Ectodermal cell (in vitro differentiated cells): ENCODE data around the gene ZDHHC24.

Source experiments
- H3K27ac ChIP-seq: 2 replicates; pipeline ENCODE4 v1.7.0; 2013; ENCODE audit warnings: mild to moderate bottlenecking, low read depth, low read length; ENCODE audit not compliant: insufficient read depth, poor library complexity, severe bottlenecking
- H3K27me3 ChIP-seq: 2 replicates; pipeline ENCODE4 v1.7.0; 2013; ENCODE audit warnings: mild to moderate bottlenecking, low read length; ENCODE audit not compliant: insufficient read depth, control insufficient read depth, poor library complexity, severe bottlenecking
- H3K36me3 ChIP-seq: one replicate; pipeline ENCODE4 v1.7.0; 2013; ENCODE audit warnings: low read length; ENCODE audit not compliant: control insufficient read depth, insufficient read depth
- H3K4me1 ChIP-seq: one replicate; pipeline ENCODE4 v1.7.0; 2013; ENCODE audit warnings: low read length; ENCODE audit not compliant: control insufficient read depth, insufficient read depth
- H3K4me3 ChIP-seq: 2 replicates; pipeline ENCODE4 v1.7.0; 2013; ENCODE audit warnings: low read depth, low read length, control low read depth; ENCODE audit not compliant: insufficient read depth
- H3K9me3 ChIP-seq: 2 replicates; pipeline ENCODE4 v1.7.0; 2013; ENCODE audit warnings: mild to moderate bottlenecking, low read length, moderate library complexity; ENCODE audit not compliant: control insufficient read depth
- WGBS, 2 experiments: methylation state at CpG; one replicate each; pipeline ENCODE4 v1.1.7; 2013; ENCODE audit warnings: missing lambda C conversion rate in 2 of 2; 5-methylcytosine and 5-hydroxymethylcytosine counted together

Gene ZDHHC24

DNA sequence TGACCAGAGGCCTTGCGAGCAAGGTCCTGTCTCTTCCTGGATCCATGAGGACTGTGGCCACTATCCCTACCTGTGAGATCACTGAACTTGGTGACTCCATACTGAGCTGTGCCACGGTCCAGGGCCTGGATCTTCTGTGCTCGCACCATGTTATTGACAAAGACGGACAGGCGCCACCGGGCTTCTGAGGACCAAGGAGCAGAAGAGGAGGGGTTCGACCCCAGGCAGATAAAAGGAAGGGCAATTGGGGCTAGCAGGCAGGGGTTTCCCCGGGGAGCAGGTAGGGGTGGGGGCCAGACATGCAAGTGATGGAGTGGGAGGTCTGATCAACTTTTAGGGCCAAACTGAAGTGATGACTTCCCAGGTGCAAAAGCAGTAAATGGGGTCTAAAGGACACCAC is 20.4 kb upstream of the ZDHHC24 start:
- H3K27ac ChIP-seq, result no peak overlapping the region
- H3K36me3 ChIP-seq, result no peaks in the 10 kb centered on the region
- 94 to 97% methylated on average over 8 of the region's 8 CpGs for WGBS, 2 experiments
- H3K9me3 ChIP-seq, result no peaks in the 10 kb centered on the region
- H3K4me1 ChIP-seq, result no peaks in the 10 kb centered on the region
- H3K27me3 ChIP-seq, result peaks cover 6% of the 10 kb centered on the region
- no peak overlapping the region for H3K4me3 ChIP-seq

DNA sequence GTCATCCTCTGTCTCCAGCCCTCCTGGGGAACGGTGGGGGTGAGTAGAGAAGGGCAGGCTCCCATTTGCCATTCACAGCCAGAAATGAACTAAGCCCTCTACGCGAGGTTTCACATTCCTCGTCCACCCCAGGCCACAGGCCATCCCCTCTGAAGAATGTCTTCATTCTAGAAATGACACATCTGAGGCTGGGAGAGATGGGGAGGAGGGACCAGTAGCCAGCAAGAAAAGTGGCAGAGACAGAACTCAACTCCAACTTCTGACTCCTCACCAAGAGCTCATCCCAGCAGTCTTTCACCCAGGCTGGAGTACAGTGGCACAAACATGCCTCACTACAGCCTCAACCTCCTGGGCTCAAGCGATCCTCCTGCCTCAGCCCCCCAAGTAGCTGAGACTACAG is 19.1 kb upstream of the ZDHHC24 start:
- WGBS, 2 experiments, result 91 to 92% methylated on average over 5 of the region's 5 CpGs
- H3K36me3 ChIP-seq, result peaks cover 7% of the 10 kb centered on the region
- H3K4me1 ChIP-seq, result no peaks in the 10 kb centered on the region
- no peak overlapping the region for H3K27ac ChIP-seq
- H3K9me3 ChIP-seq, result no peaks in the 10 kb centered on the region
- peaks cover 6% of the 10 kb centered on the region for H3K27me3 ChIP-seq
- H3K4me3 ChIP-seq, result no peak overlapping the region

- Histone ChIP-seq H3K27me3 (peaks cover 6% of the 10 kb centered on the region), H3K4me1 (no peaks in the 10 kb centered on the region), H3K27ac (no peak overlapping the region), H3K4me3 (no peak overlapping the region), H3K9me3 (no peaks in the 10 kb centered on the region), H3K36me3 (peaks cover 7% of the 10 kb centered on the region)
- WGBS, 2 experiments, result 94% methylated on average over 14 of the region's 14 CpGs
Measured at GRCh38 chr11:66564538-66564937, 18.7 kb upstream of the ZDHHC24 start.

DNA sequence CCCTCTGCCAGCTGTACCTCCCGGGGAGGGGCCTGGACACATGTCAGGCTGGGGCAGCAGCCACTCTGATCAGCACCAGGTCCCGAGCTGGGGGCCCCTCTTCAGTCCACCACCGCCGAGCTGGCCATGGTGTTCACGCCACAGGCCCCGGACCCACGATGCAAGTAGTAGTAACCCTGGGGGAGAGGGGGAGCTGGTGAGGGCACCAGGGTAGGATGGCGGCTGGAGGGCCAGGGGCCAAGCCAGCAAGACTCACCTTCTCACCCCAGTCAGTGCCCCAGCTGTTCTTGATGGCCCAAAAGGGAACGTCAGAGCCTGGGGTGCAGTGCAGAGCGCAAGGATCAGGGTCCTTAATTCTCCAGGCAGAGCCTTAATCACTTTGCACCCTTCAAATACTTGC is 18.0 kb upstream of the ZDHHC24 start:
- H3K27ac ChIP-seq, result no peak overlapping the region
- no peaks in the 10 kb centered on the region for H3K9me3 ChIP-seq
- WGBS, 2 experiments, result 94 to 96% methylated on average over 10 of the region's 10 CpGs
- peaks cover 6% of the 10 kb centered on the region for H3K27me3 ChIP-seq
- H3K4me1 ChIP-seq, result no peaks in the 10 kb centered on the region
- H3K36me3 ChIP-seq, result peaks cover 8% of the 10 kb centered on the region
- no peak overlapping the region for H3K4me3 ChIP-seq

GRCh38 chr11:66562907-66563583 is 17.2 kb upstream of the ZDHHC24 start:
- Histone ChIP-seq H3K36me3 (peaks cover 14% of the 10 kb centered on the region), H3K4me1 (no peaks in the 10 kb centered on the region), H3K27ac (no peak overlapping the region), H3K9me3 (no peaks in the 10 kb centered on the region), H3K4me3 (no peak overlapping the region), H3K27me3 (peaks cover 6% of the 10 kb centered on the region)
- WGBS, 2 experiments, result 94 to 95% methylated on average over 20 of the region's 20 CpGs

GRCh38 chr11:66562275-66562674 is 16.4 kb upstream of the ZDHHC24 start:
- peaks cover under 1% of the 10 kb centered on the region for H3K27me3 ChIP-seq
- WGBS, 2 experiments, result 93 to 98% methylated on average over 2 of the region's 2 CpGs
- no peak overlapping the region for H3K4me3 ChIP-seq
- H3K36me3 ChIP-seq, result peaks cover 17% of the 10 kb centered on the region
- H3K4me1 ChIP-seq, result no peaks in the 10 kb centered on the region
- H3K9me3 ChIP-seq, result no peaks in the 10 kb centered on the region
- no peak overlapping the region for H3K27ac ChIP-seq

DNA sequence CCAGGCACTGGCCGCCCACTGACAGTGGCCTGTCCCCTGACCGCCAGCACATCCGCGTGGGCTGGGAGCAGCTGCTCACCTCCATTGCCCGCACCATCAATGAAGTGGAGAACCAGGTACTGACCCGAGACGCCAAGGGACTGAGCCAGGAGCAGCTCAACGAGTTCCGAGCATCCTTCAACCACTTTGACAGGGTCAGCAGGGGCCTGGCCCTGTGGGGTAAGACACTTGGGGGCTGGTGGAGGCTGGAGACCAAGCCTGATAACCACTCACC is 16.1 kb upstream of the ZDHHC24 start:
- Histone ChIP-seq H3K4me1 (no peaks in the 10 kb centered on the region), H3K4me3 (no peak overlapping the region), H3K27ac (no peak overlapping the region), H3K27me3 (no peaks in the 10 kb centered on the region), H3K36me3 (peaks cover 17% of the 10 kb centered on the region), H3K9me3 (no peaks in the 10 kb centered on the region)
- 96% methylated on average over 9 of the region's 9 CpGs for WGBS, 2 experiments

GRCh38 chr11:66561178-66561974 is 15.5 kb upstream of the ZDHHC24 start:
- Histone ChIP-seq H3K9me3 (no peaks in the 10 kb centered on the region), H3K36me3 (peaks cover 17% of the 10 kb centered on the region), H3K27ac (no peak overlapping the region), H3K4me1 (no peaks in the 10 kb centered on the region), H3K27me3 (no peaks in the 10 kb centered on the region), H3K4me3 (no peak overlapping the region)
- WGBS, 2 experiments, result 94% methylated on average over 14 of the region's 14 CpGs

DNA sequence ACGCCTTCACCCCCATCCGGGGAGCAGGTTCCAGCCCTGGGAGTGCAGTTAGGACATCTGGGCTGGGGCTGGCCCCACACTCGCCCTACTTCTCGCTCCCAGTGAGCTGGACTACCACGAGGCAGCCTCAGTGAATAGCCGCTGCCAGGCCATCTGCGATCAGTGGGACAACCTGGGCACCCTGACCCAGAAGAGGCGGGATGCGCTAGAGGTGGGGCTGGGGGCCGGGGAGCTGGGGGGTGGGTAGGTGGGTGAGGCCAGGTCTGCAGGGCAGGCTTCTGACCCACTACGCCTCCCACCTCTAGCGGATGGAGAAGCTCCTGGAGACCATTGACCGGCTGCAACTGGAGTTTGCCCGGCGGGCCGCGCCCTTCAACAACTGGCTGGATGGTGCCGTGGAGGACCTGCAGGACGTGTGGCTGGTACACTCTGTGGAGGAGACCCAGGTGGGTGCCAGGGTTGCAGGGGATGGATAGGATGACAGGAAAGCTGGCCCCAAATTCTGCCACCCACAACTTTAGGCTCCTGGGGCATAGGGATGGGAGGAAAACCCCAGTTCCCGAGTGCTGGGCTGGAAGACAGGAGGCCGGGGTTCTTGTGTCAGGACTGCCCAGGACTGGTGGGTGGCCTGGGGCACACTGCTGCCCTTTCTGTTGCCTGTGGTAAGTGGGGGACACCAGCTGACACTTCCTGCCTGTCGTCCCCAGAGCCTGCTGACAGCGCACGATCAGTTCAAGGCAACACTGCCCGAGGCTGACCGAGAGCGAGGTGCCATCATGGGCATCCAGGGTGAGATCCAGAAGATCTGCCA is 14.2 kb upstream of the ZDHHC24 start:
- Histone ChIP-seq H3K27me3 (no peaks in the 10 kb centered on the region), H3K4me1 (no peaks in the 10 kb centered on the region), H3K9me3 (no peaks in the 10 kb centered on the region), H3K4me3 (no peak overlapping the region), H3K36me3 (peaks cover 17% of the 10 kb centered on the region), H3K27ac (no peak overlapping the region)
- 92% methylated on average over 27 of the region's 27 CpGs for WGBS, 2 experiments

GRCh38 chr11:66559142-66559865 is 13.5 kb upstream of the ZDHHC24 start:
- 94 to 95% methylated on average over 50 of the region's 50 CpGs for WGBS, 2 experiments
- Histone ChIP-seq H3K36me3 (peaks cover 17% of the 10 kb centered on the region), H3K27ac (no peak overlapping the region), H3K9me3 (no peaks in the 10 kb centered on the region), H3K4me3 (no peak overlapping the region), H3K4me1 (no peaks in the 10 kb centered on the region), H3K27me3 (no peaks in the 10 kb centered on the region)
